ENCODE data around the gene GATM.

Gene GATM

GRCh38 chr15:45338417-45338816, 39.9 kb downstream of the GATM start:
- no peak overlapping the region for H2AFZ ChIP-seq (ENCODE audit: low read length)
- peaks cover 25% of the 10 kb centered on the region for H3K4me1 ChIP-seq (ENCODE audit: insufficient read depth, low read length, poor library complexity, severe bottlenecking)
- no peaks in the 10 kb centered on the region for H3K79me2 ChIP-seq (ENCODE audit: insufficient read depth, low read length)
- H3K27me3 ChIP-seq (ENCODE audit: insufficient read depth, low read length, poor library complexity, severe bottlenecking), result no peaks in the 10 kb centered on the region
- no peak overlapping the region for H3K4me3 ChIP-seq (ENCODE audit: low read length, poor library complexity, severe bottlenecking)
- peaks cover 3% of the 10 kb centered on the region; the same call in 1 of the 2 replicates for H3F3A ChIP-seq (ENCODE audit: low read depth)
- no peak overlapping the region for H3K9ac ChIP-seq (ENCODE audit: low read depth, low read length, poor library complexity, severe bottlenecking)
- no peaks in the 10 kb centered on the region for H4K20me1 ChIP-seq (ENCODE audit: insufficient read depth, low read length, poor library complexity, severe bottlenecking)
- no peaks in the 10 kb centered on the region for H3K36me3 ChIP-seq (ENCODE audit: insufficient read depth, low read length)
- no peaks in the 10 kb centered on the region for H3K9me3 ChIP-seq (ENCODE audit: insufficient read depth, low read depth, low read length)
- H3K9me2 ChIP-seq (replicated peaks; ENCODE audit: low read depth, low read length), result no peaks in the 10 kb centered on the region
- TF ChIP-seq, protein P1, sequence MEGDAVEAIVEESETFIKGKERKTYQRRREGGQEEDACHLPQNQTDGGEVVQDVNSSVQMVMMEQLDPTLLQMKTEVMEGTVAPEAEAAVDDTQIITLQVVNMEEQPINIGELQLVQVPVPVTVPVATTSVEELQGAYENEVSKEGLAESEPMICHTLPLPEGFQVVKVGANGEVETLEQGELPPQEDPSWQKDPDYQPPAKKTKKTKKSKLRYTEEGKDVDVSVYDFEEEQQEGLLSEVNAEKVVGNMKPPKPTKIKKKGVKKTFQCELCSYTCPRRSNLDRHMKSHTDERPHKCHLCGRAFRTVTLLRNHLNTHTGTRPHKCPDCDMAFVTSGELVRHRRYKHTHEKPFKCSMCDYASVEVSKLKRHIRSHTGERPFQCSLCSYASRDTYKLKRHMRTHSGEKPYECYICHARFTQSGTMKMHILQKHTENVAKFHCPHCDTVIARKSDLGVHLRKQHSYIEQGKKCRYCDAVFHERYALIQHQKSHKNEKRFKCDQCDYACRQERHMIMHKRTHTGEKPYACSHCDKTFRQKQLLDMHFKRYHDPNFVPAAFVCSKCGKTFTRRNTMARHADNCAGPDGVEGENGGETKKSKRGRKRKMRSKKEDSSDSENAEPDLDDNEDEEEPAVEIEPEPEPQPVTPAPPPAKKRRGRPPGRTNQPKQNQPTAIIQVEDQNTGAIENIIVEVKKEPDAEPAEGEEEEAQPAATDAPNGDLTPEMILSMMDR (conservative IDR thresholded peaks at IDR 0.05; ENCODE audit: low read length), result 0 out of 2 replicates have a peak, but pooled peaks have one; percentile 10
- TF ChIP-seq EZH2phosphoT487 (IDR thresholded peaks at IDR 0.05; ENCODE audit: borderline replicate concordance), result no peak
- peak overlapping the region; percentile 7 for H3K4me2 ChIP-seq (ENCODE audit: low read depth, low read length, poor library complexity, severe bottlenecking)

DNA sequence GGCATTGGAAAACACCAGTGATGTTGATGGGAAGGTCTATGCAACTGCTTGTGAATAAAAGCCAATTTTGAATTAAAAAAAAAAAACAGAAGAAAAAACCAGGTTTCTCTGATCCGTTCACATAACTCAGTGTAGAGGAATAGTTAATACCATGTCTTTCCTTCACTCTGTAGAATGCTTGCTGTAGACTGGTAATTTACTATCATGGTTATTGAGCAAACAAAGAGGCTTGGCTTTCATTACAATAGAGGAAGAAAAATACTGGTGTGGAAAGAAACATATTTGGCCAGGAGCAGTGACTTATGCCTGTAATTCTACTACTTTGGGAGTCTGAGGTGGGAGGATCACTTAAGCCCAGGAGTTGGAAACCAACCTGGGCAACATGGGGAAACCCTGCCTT, 41.1 kb downstream of the GATM start:
- TF ChIP-seq, protein P1 (conservative IDR thresholded peaks at IDR 0.05; ENCODE audit: low read length), result no peak
- TF ChIP-seq EZH2phosphoT487 (IDR thresholded peaks at IDR 0.05; ENCODE audit: borderline replicate concordance), result no peak
- Histone ChIP-seq H3K9me3 (ENCODE audit: insufficient read depth, low read depth, low read length) (no peaks in the 10 kb centered on the region), H3K79me2 (ENCODE audit: insufficient read depth, low read length) (no peaks in the 10 kb centered on the region), H3K36me3 (ENCODE audit: insufficient read depth, low read length) (no peaks in the 10 kb centered on the region), H3K4me2 (ENCODE audit: low read depth, low read length, poor library complexity, severe bottlenecking) (no peak overlapping the region), H4K20me1 (ENCODE audit: insufficient read depth, low read length, poor library complexity, severe bottlenecking) (no peaks in the 10 kb centered on the region), H3K4me1 (ENCODE audit: insufficient read depth, low read length, poor library complexity, severe bottlenecking) (peaks cover 27% of the 10 kb centered on the region), H3K27me3 (ENCODE audit: insufficient read depth, low read length, poor library complexity, severe bottlenecking) (no peaks in the 10 kb centered on the region), H3K4me3 (ENCODE audit: low read length, poor library complexity, severe bottlenecking) (no peak overlapping the region), H3K9ac (ENCODE audit: low read depth, low read length, poor library complexity, severe bottlenecking) (no peak overlapping the region), H3K9me2 (replicated peaks; ENCODE audit: low read depth, low read length) (no peaks in the 10 kb centered on the region), H2AFZ (ENCODE audit: low read length) (no peak overlapping the region), H3F3A (ENCODE audit: low read depth) (peaks cover 3% of the 10 kb centered on the region; the same call in 1 of the 2 replicates)

DNA sequence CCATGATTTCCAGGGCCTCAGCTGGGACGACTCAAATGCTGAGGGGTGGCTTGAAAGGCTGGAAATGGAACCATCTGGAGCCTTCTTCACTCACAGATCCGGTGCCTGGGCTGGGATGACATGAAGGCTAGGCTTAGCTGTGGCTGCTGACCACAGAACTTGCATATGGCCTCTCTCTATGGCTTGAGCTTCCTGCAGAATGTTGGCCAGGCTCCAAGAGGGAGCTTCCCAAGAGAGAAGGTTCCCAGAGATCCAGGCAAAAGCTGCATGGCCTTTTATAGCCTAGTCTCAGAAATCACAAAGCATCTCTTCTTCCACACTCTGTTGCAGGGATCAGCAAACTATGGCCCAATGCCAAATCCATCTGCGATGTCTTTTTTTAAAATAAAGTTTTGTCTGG, 44.8 kb downstream of the GATM start:
- Histone ChIP-seq H3K4me2 (ENCODE audit: low read depth, low read length, poor library complexity, severe bottlenecking) (no peak overlapping the region), H3K4me3 (ENCODE audit: low read length, poor library complexity, severe bottlenecking) (no peak overlapping the region), H3K27me3 (ENCODE audit: insufficient read depth, low read length, poor library complexity, severe bottlenecking) (no peaks in the 10 kb centered on the region), H3F3A (ENCODE audit: low read depth) (peaks cover 3% of the 10 kb centered on the region; the same call in 1 of the 2 replicates), H3K4me1 (ENCODE audit: insufficient read depth, low read length, poor library complexity, severe bottlenecking) (peaks cover 19% of the 10 kb centered on the region), H3K36me3 (ENCODE audit: insufficient read depth, low read length) (no peaks in the 10 kb centered on the region), H3K9me2 (replicated peaks; ENCODE audit: low read depth, low read length) (no peaks in the 10 kb centered on the region), H3K79me2 (ENCODE audit: insufficient read depth, low read length) (no peaks in the 10 kb centered on the region), H3K9ac (ENCODE audit: low read depth, low read length, poor library complexity, severe bottlenecking) (no peak overlapping the region), H4K20me1 (ENCODE audit: insufficient read depth, low read length, poor library complexity, severe bottlenecking) (no peaks in the 10 kb centered on the region), H3K9me3 (ENCODE audit: insufficient read depth, low read depth, low read length) (no peaks in the 10 kb centered on the region), H2AFZ (ENCODE audit: low read length) (no peak overlapping the region)
- TF ChIP-seq EZH2phosphoT487 (IDR thresholded peaks at IDR 0.05; ENCODE audit: borderline replicate concordance), result no peak
- TF ChIP-seq, protein P1 (conservative IDR thresholded peaks at IDR 0.05; ENCODE audit: low read length), result no peak

Data from Loucy (cell line).